HG03135 (cell line): ENCODE results near the gene CDHR1.
A peak's percentile ranks its signal among the peaks of the same experiment; 100 is the strongest.
"Not testable (repeated sequence)": the region's sequence is repeated elsewhere in the genome, so short reads cannot be mapped to it uniquely, and the experiment has no call there.

Source experiments
- ATAC-seq: cut with Tn5 transposase; IDR thresholded peaks from one replicate; pipeline ENCODE4 v1.9.1; 2021; ENCODE audit warnings: mild to moderate bottlenecking, moderate library complexity; ENCODE audit not compliant: unreplicated experiment

The CDHR1 gene

GRCh38 chr10:84194424-84195043, at the start of gene CDHR1:
TSS of gene CDHR1 (plus strand) at chr10:84194537. CDS start at chr10:84194761, 224 bp downstream.
- peak; percentile 64 for ATAC-seq

GRCh38 chr10:84147347-84147746, 47.0 kb upstream of the CDHR1 start:
- ATAC-seq, result no peak

- peak; percentile 52 for ATAC-seq
These were observed 46.2 kb upstream of the CDHR1 start for GRCh38 chr10:84148006-84148597.

- no peak for ATAC-seq
These were observed 44.5 kb upstream of the CDHR1 start for GRCh38 chr10:84149854-84150253.

GRCh38 chr10:84152769-84153168, 41.6 kb upstream of the CDHR1 start:
- ATAC-seq, result no peak

- ATAC-seq, result no peak
These were observed 38.8 kb upstream of the CDHR1 start for GRCh38 chr10:84155521-84155920.

GRCh38 chr10:84156009-84156408, 38.3 kb upstream of the CDHR1 start:
- no peak for ATAC-seq

GRCh38 chr10:84156768-84157167, 37.6 kb upstream of the CDHR1 start:
- ATAC-seq, result no peak

GRCh38 chr10:84158061-84158460, 36.3 kb upstream of the CDHR1 start:
- no peak for ATAC-seq

GRCh38 chr10:84158550-84158949, 35.8 kb upstream of the CDHR1 start:
- ATAC-seq, result no peak

- no peak for ATAC-seq
These were observed 35.2 kb upstream of the CDHR1 start for GRCh38 chr10:84159076-84159685.

GRCh38 chr10:84160663-84161362, 33.5 kb upstream of the CDHR1 start:
- no peak for ATAC-seq

- ATAC-seq, result no peak
These were observed 30.3 kb upstream of the CDHR1 start for GRCh38 chr10:84163996-84164395.

- ATAC-seq, result no peak
These were observed 29.9 kb upstream of the CDHR1 start for GRCh38 chr10:84164442-84164841.

GRCh38 chr10:84166620-84167288, 27.6 kb upstream of the CDHR1 start:
- ATAC-seq, result peak; percentile 50

GRCh38 chr10:84167289-84167653, 27.1 kb upstream of the CDHR1 start:
- peak; percentile 19 for ATAC-seq

- not testable (repeated sequence) for ATAC-seq
These were observed 26.0 kb upstream of the CDHR1 start for GRCh38 chr10:84168382-84168781.

- ATAC-seq, result not testable (repeated sequence)
These were observed 23.1 kb upstream of the CDHR1 start for GRCh38 chr10:84171237-84171636.

GRCh38 chr10:84171700-84172466, 22.5 kb upstream of the CDHR1 start:
- ATAC-seq, result peak; percentile 29
